GM12878 (cell line): ENCODE measurements around the gene CDC6. TPM values are rescaled to one million over a fixed set of nuclear protein-coding genes. Genes with fewer than 3 reads are reported as not detected.

Source experiments
- CREM ChIP-seq: IDR thresholded peaks from 2 replicates; pipeline ENCODE4 v1.6.1; 2014; ENCODE audit warnings: antibody characterized with exemption, low read depth
- ETV6 ChIP-seq, 2 experiments: fragments of 450-650 bp in 1 of 2; IDR thresholded peaks in 1 of 2; conservative IDR thresholded peaks in 1 of 2; 2 replicates each; pipeline ENCODE4 v1.6.1; 2014; ENCODE audit warnings: antibody characterized with exemption in 1 of 2, borderline replicate concordance in 1 of 2, low read depth in 1 of 2, mild to moderate bottlenecking in 1 of 2, moderate library complexity in 1 of 2
- FOS ChIP-seq: IDR thresholded peaks from 3 replicates; pipeline ENCODE4 v1.6.1; 2011; ENCODE audit warnings: borderline replicate concordance; ENCODE audit not compliant: insufficient read length; ENCODE audit errors: extremely low read depth
- IKZF1 ChIP-seq: fragments of 450-650 bp; conservative IDR thresholded peaks from 2 replicates; pipeline ENCODE4 v1.6.1; 2017; ENCODE audit warnings: antibody characterized with exemption, mild to moderate bottlenecking
- ZBTB4 ChIP-seq: fragments of 450-650 bp; formaldehyde crosslinking; IDR thresholded peaks from 2 replicates; pipeline ENCODE4 v1.4.0; 2022; ENCODE audit warnings: mild to moderate bottlenecking, moderate library complexity
- ZBTB40 ChIP-seq: fragments of 450-650 bp; IDR thresholded peaks from 2 replicates; pipeline ENCODE4 v1.6.1; 2016; ENCODE audit warnings: mild to moderate bottlenecking, moderate library complexity, borderline replicate concordance
- ZNF622 ChIP-seq: fragments of 450-650 bp; IDR thresholded peaks from 2 replicates; pipeline ENCODE4 v1.6.1; 2017; ENCODE audit warnings: mild to moderate bottlenecking, inconsistent platforms
- polyA plus RNA-seq, 11 experiments: library from polyadenylated mRNA; depleted of rRNA in 4 of 11; unstranded in 6 of 11; stranded (reverse) in 5 of 11; fragments of >200 nt; fragmentation: Nextera tagmentation in 4 of 11; fragmentation: Illumina TruSeq in 1 of 11; extraction: Ambion mirVana in 4 of 11; extraction: Trizol in 1 of 11; gene quantifications; 1 replicate in 1 of 11; 2 replicates in 10 of 11; pipeline versions ENCODE4 v1.2.1 to v1.2.3, GENCODE V29; 2011 to 2016; ENCODE audit warnings: inconsistent platforms in 2 of 11, missing spikeins in 2 of 11, low read depth in 1 of 11
- total RNA-seq, 4 experiments: library from RNA; depleted of rRNA in 3 of 4; stranded (reverse); fragments of >200 nt in 3 of 4; fragmentation: Illumina TruSeq in 1 of 4; extraction: Trizol in 1 of 4; gene quantifications; 2 replicates each; pipeline versions ENCODE4 v1.2.1 to v1.2.3, GENCODE V29; 2013 to 2021
- TF ChIP-seq, protein P1 (sequence below): fragments of 450-650 bp; IDR thresholded peaks from 2 replicates; pipeline ENCODE4 v1.6.1; 2017; ENCODE audit warnings: antibody characterized with exemption, mild to moderate bottlenecking, moderate library complexity
- TF ChIP-seq, protein P2 (sequence below): IDR thresholded peaks from 2 replicates; pipeline ENCODE4 v1.6.1; 2012; ENCODE audit warnings: low read depth, low read length, improper control_type of control experiment

CDC6 gene
- total and polyA plus RNA-seq, 10 of the 15 experiments (the other 5 are each of a cell fraction or from before 2014, with no cell fraction given), result 13.3 to 60.9 (median 47.6) TPM

GRCh38 chr17:40314584-40314956 lies 26.9 kb downstream of the CDC6 start (continued):
- TF ChIP-seq CREM (no peak), ZBTB4 (no peak), ZNF622 (no peak), IKZF1 (0 out of 2 replicates have a peak, but pooled peaks have one; percentile 28), FOS (no peak), ZBTB40 (no peak), ETV6 (conservative IDR thresholded peaks at IDR 0.05 in 1 of 2, IDR thresholded peaks at IDR 0.05 in 1 of 2; ENCODE audit: borderline replicate concordance in 1 of 2, low read depth in 1 of 2) (no peak)
- TF ChIP-seq, protein P1, sequence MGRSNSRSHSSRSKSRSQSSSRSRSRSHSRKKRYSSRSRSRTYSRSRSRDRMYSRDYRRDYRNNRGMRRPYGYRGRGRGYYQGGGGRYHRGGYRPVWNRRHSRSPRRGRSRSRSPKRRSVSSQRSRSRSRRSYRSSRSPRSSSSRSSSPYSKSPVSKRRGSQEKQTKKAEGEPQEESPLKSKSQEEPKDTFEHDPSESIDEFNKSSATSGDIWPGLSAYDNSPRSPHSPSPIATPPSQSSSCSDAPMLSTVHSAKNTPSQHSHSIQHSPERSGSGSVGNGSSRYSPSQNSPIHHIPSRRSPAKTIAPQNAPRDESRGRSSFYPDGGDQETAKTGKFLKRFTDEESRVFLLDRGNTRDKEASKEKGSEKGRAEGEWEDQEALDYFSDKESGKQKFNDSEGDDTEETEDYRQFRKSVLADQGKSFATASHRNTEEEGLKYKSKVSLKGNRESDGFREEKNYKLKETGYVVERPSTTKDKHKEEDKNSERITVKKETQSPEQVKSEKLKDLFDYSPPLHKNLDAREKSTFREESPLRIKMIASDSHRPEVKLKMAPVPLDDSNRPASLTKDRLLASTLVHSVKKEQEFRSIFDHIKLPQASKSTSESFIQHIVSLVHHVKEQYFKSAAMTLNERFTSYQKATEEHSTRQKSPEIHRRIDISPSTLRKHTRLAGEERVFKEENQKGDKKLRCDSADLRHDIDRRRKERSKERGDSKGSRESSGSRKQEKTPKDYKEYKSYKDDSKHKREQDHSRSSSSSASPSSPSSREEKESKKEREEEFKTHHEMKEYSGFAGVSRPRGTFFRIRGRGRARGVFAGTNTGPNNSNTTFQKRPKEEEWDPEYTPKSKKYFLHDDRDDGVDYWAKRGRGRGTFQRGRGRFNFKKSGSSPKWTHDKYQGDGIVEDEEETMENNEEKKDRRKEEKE, result no peak
- TF ChIP-seq, protein P2, sequence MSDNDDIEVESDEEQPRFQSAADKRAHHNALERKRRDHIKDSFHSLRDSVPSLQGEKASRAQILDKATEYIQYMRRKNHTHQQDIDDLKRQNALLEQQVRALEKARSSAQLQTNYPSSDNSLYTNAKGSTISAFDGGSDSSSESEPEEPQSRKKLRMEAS, result no peak
